HG03442 (cell line): ENCODE results near the gene PPP1R16B.

Experiments used
- ATAC-seq: cut with Tn5 transposase; IDR thresholded peaks from one replicate; pipeline ENCODE4 v1.9.1; 2021; ENCODE audit warnings: mild to moderate bottlenecking, moderate library complexity; ENCODE audit not compliant: unreplicated experiment

The PPP1R16B gene

GRCh38 chr20:38825901-38826625 is 20.6 kb downstream of the PPP1R16B start:
- no peak for ATAC-seq

GRCh38 chr20:38827770-38828281 is 22.3 kb downstream of the PPP1R16B start:
- no peak for ATAC-seq

GRCh38 chr20:38828514-38829295 is 23.2 kb downstream of the PPP1R16B start:
- ATAC-seq: no peak

GRCh38 chr20:38829296-38829875 is 23.9 kb downstream of the PPP1R16B start:
- no peak for ATAC-seq

- ATAC-seq: no peak
These were observed 24.9 kb downstream of the PPP1R16B start for GRCh38 chr20:38830356-38830755.

- ATAC-seq: no peak
These were observed 25.7 kb downstream of the PPP1R16B start for GRCh38 chr20:38831049-38831691.

- ATAC-seq: no peak
These were observed 26.6 kb downstream of the PPP1R16B start for GRCh38 chr20:38831995-38832620.

- ATAC-seq: no peak
These were observed 27.8 kb downstream of the PPP1R16B start for GRCh38 chr20:38833154-38833856.

GRCh38 chr20:38833857-38834164 is 28.3 kb downstream of the PPP1R16B start:
- ATAC-seq: no peak

- ATAC-seq: no peak
These were observed 29.4 kb downstream of the PPP1R16B start for GRCh38 chr20:38834868-38835267.

GRCh38 chr20:38835792-38836191 is 30.3 kb downstream of the PPP1R16B start:
- no peak for ATAC-seq

GRCh38 chr20:38836991-38837390 is 31.5 kb downstream of the PPP1R16B start:
- no peak for ATAC-seq

GRCh38 chr20:38838326-38838725 is 32.8 kb downstream of the PPP1R16B start:
- no peak for ATAC-seq

GRCh38 chr20:38839563-38839962 is 34.1 kb downstream of the PPP1R16B start:
- no peak for ATAC-seq

- no peak for ATAC-seq
These were observed 34.8 kb downstream of the PPP1R16B start for GRCh38 chr20:38840053-38840893.

- ATAC-seq: no peak
These were observed 35.5 kb downstream of the PPP1R16B start for GRCh38 chr20:38840894-38841470.

GRCh38 chr20:38841570-38841969 is 36.1 kb downstream of the PPP1R16B start:
- ATAC-seq: no peak

- peak; percentile 30 for ATAC-seq
These were observed 36.5 kb downstream of the PPP1R16B start for GRCh38 chr20:38842026-38842425.

GRCh38 chr20:38842558-38842981 is 37.1 kb downstream of the PPP1R16B start:
- peak; percentile 84 for ATAC-seq
